ENCODE results near the gene SPNS2. TPM values are rescaled to one million over a fixed set of nuclear protein-coding genes. Genes with fewer than 3 reads are reported as not detected.

SPNS2 gene
- total RNA-seq, 1 experiment from 2014 or later, result 33.8 TPM

- Histone ChIP-seq H4K20me1 (ENCODE audit: insufficient read depth) (peaks cover 53% of the 10 kb centered on the region), H3K27me3 (ENCODE audit: insufficient read depth, low read depth) (no peaks in the 10 kb centered on the region), H3K4me3 (no peak overlapping the region), H3K27ac (no peak overlapping the region), H2AFZ (no peak overlapping the region), H3K9me2 (ENCODE audit: insufficient read depth) (no peaks in the 10 kb centered on the region), H3K79me2 (ENCODE audit: low read depth) (no peaks in the 10 kb centered on the region), H3F3A (ENCODE audit: insufficient read depth, low read depth) (peaks cover 92% of the 10 kb centered on the region), H3K4me2 (no peak overlapping the region), H3K9me3 (ENCODE audit: insufficient read depth, low read depth) (no peaks in the 10 kb centered on the region), H3K4me1 (replicated peaks; ENCODE audit: insufficient read depth) (no peaks in the 10 kb centered on the region), H3K36me3 (ENCODE audit: low read depth) (peaks cover 22% of the 10 kb centered on the region; the same call in 1 of the 2 replicates)
- TF ChIP-seq EZH2 (IDR thresholded peaks at IDR 0.05; ENCODE audit: low read depth), result no peak
- TF ChIP-seq, protein P1, sequence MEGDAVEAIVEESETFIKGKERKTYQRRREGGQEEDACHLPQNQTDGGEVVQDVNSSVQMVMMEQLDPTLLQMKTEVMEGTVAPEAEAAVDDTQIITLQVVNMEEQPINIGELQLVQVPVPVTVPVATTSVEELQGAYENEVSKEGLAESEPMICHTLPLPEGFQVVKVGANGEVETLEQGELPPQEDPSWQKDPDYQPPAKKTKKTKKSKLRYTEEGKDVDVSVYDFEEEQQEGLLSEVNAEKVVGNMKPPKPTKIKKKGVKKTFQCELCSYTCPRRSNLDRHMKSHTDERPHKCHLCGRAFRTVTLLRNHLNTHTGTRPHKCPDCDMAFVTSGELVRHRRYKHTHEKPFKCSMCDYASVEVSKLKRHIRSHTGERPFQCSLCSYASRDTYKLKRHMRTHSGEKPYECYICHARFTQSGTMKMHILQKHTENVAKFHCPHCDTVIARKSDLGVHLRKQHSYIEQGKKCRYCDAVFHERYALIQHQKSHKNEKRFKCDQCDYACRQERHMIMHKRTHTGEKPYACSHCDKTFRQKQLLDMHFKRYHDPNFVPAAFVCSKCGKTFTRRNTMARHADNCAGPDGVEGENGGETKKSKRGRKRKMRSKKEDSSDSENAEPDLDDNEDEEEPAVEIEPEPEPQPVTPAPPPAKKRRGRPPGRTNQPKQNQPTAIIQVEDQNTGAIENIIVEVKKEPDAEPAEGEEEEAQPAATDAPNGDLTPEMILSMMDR (conservative IDR thresholded peaks at IDR 0.05), result no peak
- BruUV-seq (replicated peaks), result TSS peak; percentile 31
- DNase-seq, result no peak
- intact Hi-C loops (cut with micrococcal nuclease; ENCODE audit: unreplicated experiment), result loop anchor here (5.0 kb wide), 1 partner anchor 117 kb away; no protein-coding TSS in a partner anchor
- CTCF ChIA-PET, result interaction anchor here (0.5 kb wide), 1 partner anchor 99 kb away, joined by 5 read pairs; no protein-coding TSS in a partner anchor
- POLR2A ChIA-PET (ENCODE audit: unreplicated experiment), result no interaction called here
These were observed 41.0 kb downstream of the SPNS2 start for GRCh38 chr17:4539576-4540223.

DNA sequence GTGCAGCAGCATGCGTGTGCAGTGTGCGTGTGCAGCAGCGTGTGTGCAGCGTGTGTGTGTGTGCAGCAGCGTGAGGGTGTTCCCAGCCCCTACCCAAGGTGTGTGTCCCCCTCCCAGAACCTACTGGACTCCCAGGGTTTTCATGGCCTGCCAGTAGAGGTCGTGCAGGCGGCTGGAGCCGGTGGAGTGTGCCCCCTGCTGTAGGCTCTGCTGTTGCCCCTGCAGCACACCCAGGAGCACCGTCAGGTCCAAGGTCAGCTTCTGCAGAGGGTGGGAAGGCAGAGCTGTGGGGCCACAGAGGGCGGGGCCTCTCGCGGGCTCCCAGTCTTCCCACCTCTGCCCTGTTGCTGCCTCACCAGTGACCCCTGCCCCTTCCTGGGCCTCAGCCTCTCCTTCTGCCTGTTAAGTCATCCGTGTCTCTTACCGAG, 41.6 kb downstream of the SPNS2 start:
- no peak overlapping the region for H3K4me2 ChIP-seq
- H3K4me3 ChIP-seq, result no peak overlapping the region
- H3K27me3 ChIP-seq (ENCODE audit: insufficient read depth, low read depth), result no peaks in the 10 kb centered on the region
- peaks cover 90% of the 10 kb centered on the region for H3F3A ChIP-seq (ENCODE audit: insufficient read depth, low read depth)
- 0 out of 2 replicates have a peak overlapping the region, but pooled peaks have one; percentile 26 for H3K27ac ChIP-seq
- H3K9me3 ChIP-seq (ENCODE audit: insufficient read depth, low read depth), result no peaks in the 10 kb centered on the region
- H3K4me1 ChIP-seq (replicated peaks; ENCODE audit: insufficient read depth), result no peaks in the 10 kb centered on the region
- H3K9me2 ChIP-seq (ENCODE audit: insufficient read depth), result no peaks in the 10 kb centered on the region
- ChIA-PET CTCF (interaction anchor here (0.6 kb wide), 1 partner anchor 118 kb away, joined by 8 read pairs; no protein-coding TSS in a partner anchor), POLR2A (ENCODE audit: unreplicated experiment) (no interaction called here)
- H3K36me3 ChIP-seq (ENCODE audit: low read depth), result peaks cover 25% of the 10 kb centered on the region; the same call in 1 of the 2 replicates
- H2AFZ ChIP-seq, result no peak overlapping the region
- peaks cover 53% of the 10 kb centered on the region for H4K20me1 ChIP-seq (ENCODE audit: insufficient read depth)
- no TSS peak for BruUV-seq (replicated peaks)
- H3K79me2 ChIP-seq (ENCODE audit: low read depth), result no peaks in the 10 kb centered on the region
- intact Hi-C loops (cut with micrococcal nuclease; ENCODE audit: unreplicated experiment), result loop anchor here (5.0 kb wide), 1 partner anchor 118 kb away; no protein-coding TSS in a partner anchor
- TF ChIP-seq EZH2 (IDR thresholded peaks at IDR 0.05; ENCODE audit: low read depth), result no peak
- TF ChIP-seq, protein P1 (conservative IDR thresholded peaks at IDR 0.05), result no peak; the same call in 1 of the 2 replicates
- DNase-seq, result no peak

GRCh38 chr17:4540687-4541327, 42.1 kb downstream of the SPNS2 start:
- intact Hi-C loops (cut with micrococcal nuclease; ENCODE audit: unreplicated experiment), result loop anchor here (5.0 kb wide), 1 partner anchor 119 kb away; no protein-coding TSS in a partner anchor
- Histone ChIP-seq H3K79me2 (ENCODE audit: low read depth) (no peaks in the 10 kb centered on the region), H3K27me3 (ENCODE audit: insufficient read depth, low read depth) (no peaks in the 10 kb centered on the region), H3K9me2 (ENCODE audit: insufficient read depth) (no peaks in the 10 kb centered on the region), H3K9me3 (ENCODE audit: insufficient read depth, low read depth) (no peaks in the 10 kb centered on the region), H3K4me1 (replicated peaks; ENCODE audit: insufficient read depth) (no peaks in the 10 kb centered on the region), H3F3A (ENCODE audit: insufficient read depth, low read depth) (peaks cover 91% of the 10 kb centered on the region), H3K4me3 (no peak overlapping the region), H3K36me3 (ENCODE audit: low read depth) (peaks cover 29% of the 10 kb centered on the region; the same call in 1 of the 2 replicates), H3K4me2 (no peak overlapping the region), H4K20me1 (ENCODE audit: insufficient read depth) (peaks cover 57% of the 10 kb centered on the region), H2AFZ (no peak overlapping the region), H3K27ac (0 out of 2 replicates have a peak overlapping the region, but pooled peaks have one; percentile 26)
- POLR2A ChIA-PET (ENCODE audit: unreplicated experiment), result no interaction called here
- TF ChIP-seq, protein P1 (conservative IDR thresholded peaks at IDR 0.05), result no peak
- no peak for TF ChIP-seq EZH2 (IDR thresholded peaks at IDR 0.05; ENCODE audit: low read depth)
- CTCF ChIA-PET, result interaction anchor here (0.6 kb wide), 1 partner anchor 119 kb away, joined by 8 read pairs; no protein-coding TSS in a partner anchor
- BruUV-seq (replicated peaks), result no TSS peak
- no peak for DNase-seq

Measured in PC-9 (cell line).